HEK293 (cell line): ENCODE measurements around the gene LCMT1.

Experiments used
- CTCF ChIA-PET: fragments of 350-600 bp; formaldehyde crosslinking; extraction: SDS; loops from one replicate; lab custom pipeline; 2021; ENCODE audit warnings: antibody characterized with exemption; lab: Yijun Ruan, JAX
- POLR2A ChIA-PET: fragments of 300-600 bp; formaldehyde crosslinking; extraction: SDS; loops from one replicate; lab custom pipeline; 2020; ENCODE audit warnings: antibody characterized with exemption, inconsistent platforms; lab: Yijun Ruan, JAX
- H3K27ac ChIP-seq: fragments of 200-500 bp; sonication (Bioruptor generic); 2 replicates; pipeline ENCODE4 v1.5.1; 2014; ENCODE audit warnings: low read depth, low read length, control low read depth, inconsistent platforms; ENCODE audit errors: extremely low read depth
- H3K36me3 ChIP-seq, 2 experiments: fragments of 200-500 bp in 1 of 2; sonication (Bioruptor generic) in 1 of 2; 1 replicate in 1 of 2; 2 replicates in 1 of 2; pipeline ENCODE4 v1.5.1; 2014 to 2017; ENCODE audit warnings: inconsistent platforms in 2 of 2, low read length in 2 of 2; ENCODE audit not compliant: control insufficient read depth in 2 of 2, insufficient read depth in 1 of 2
- H3K4me1 ChIP-seq: fragments of 200-500 bp; sonication (Bioruptor generic); 2 replicates; pipeline ENCODE4 v1.5.1; 2014; ENCODE audit warnings: mild to moderate bottlenecking, low read length, inconsistent platforms; ENCODE audit not compliant: control insufficient read depth, insufficient read depth
- H3K4me3 ChIP-seq: 2 replicates; pipeline ENCODE4 v1.5.1; 2011; ENCODE audit warnings: low read depth, mild to moderate bottlenecking, control low read depth, low read length, moderate library complexity
- H3K9me3 ChIP-seq: fragments of 200-500 bp; sonication (Bioruptor generic); 2 replicates; pipeline ENCODE4 v1.5.1; 2014; ENCODE audit warnings: low read depth, low read length, inconsistent platforms; ENCODE audit not compliant: control insufficient read depth, insufficient read depth
- KLF16 ChIP-seq: fragments of 450-650 bp; formaldehyde crosslinking; IDR thresholded peaks from 2 replicates; pipeline ENCODE4 v1.5.1; 2017; ENCODE audit warnings: missing biosample characterization, missing genetic modification characterization
- KLF8 ChIP-seq: fragments of 450-650 bp; formaldehyde crosslinking; IDR thresholded peaks from 2 replicates; pipeline ENCODE4 v1.5.1; 2016; ENCODE audit warnings: missing biosample characterization, missing genetic modification characterization
- REPIN1 ChIP-seq: fragments of 450-650 bp; formaldehyde crosslinking; IDR thresholded peaks from 2 replicates; pipeline ENCODE4 v1.5.1; 2017; ENCODE audit warnings: missing biosample characterization, missing genetic modification characterization, low read depth
- SCRT2 ChIP-seq: fragments of 450-650 bp; formaldehyde crosslinking; IDR thresholded peaks from 2 replicates; pipeline ENCODE4 v1.5.1; 2016; ENCODE audit warnings: missing biosample characterization, missing genetic modification characterization
- ZBTB21 ChIP-seq: fragments of 450-650 bp; formaldehyde crosslinking; IDR thresholded peaks from 2 replicates; pipeline ENCODE4 v1.5.1; 2017; ENCODE audit warnings: missing biosample characterization, missing genetic modification characterization
- ZNF211 ChIP-seq: fragments of 450-650 bp; formaldehyde crosslinking; IDR thresholded peaks from 2 replicates; pipeline ENCODE4 v1.5.1; 2016; ENCODE audit warnings: low read depth, missing biosample characterization, missing genetic modification characterization
- ZNF280D ChIP-seq: fragments of 450-650 bp; formaldehyde crosslinking; IDR thresholded peaks from 2 replicates; pipeline ENCODE4 v1.5.1; 2016; ENCODE audit warnings: missing biosample characterization, missing genetic modification characterization
- ZNF416 ChIP-seq: fragments of 450-650 bp; formaldehyde crosslinking; IDR thresholded peaks from 2 replicates; pipeline ENCODE4 v1.5.1; 2016; ENCODE audit warnings: missing biosample characterization, missing genetic modification characterization
- ZNF473 ChIP-seq: fragments of 450-650 bp; formaldehyde crosslinking; IDR thresholded peaks from 2 replicates; pipeline ENCODE4 v1.5.1; 2017; ENCODE audit warnings: missing biosample characterization, missing genetic modification characterization
- ZNF510 ChIP-seq: fragments of 450-650 bp; formaldehyde crosslinking; IDR thresholded peaks from 2 replicates; pipeline ENCODE4 v1.5.1; 2018; ENCODE audit warnings: mild to moderate bottlenecking, missing genetic modification characterization, missing biosample characterization; ENCODE audit not compliant: insufficient replicate concordance
- ZNF521 ChIP-seq: fragments of 450-650 bp; formaldehyde crosslinking; IDR thresholded peaks from 2 replicates; pipeline ENCODE4 v1.5.1; 2017; ENCODE audit warnings: missing biosample characterization, mild to moderate bottlenecking, missing genetic modification characterization
- ZNF548 ChIP-seq: fragments of 450-650 bp; formaldehyde crosslinking; IDR thresholded peaks from 2 replicates; pipeline ENCODE4 v1.5.1; 2016; ENCODE audit warnings: missing biosample characterization, missing genetic modification characterization
- ZNF558 ChIP-seq: fragments of 450-650 bp; formaldehyde crosslinking; IDR thresholded peaks from 2 replicates; pipeline ENCODE4 v1.5.1; 2016; ENCODE audit warnings: missing biosample characterization, missing genetic modification characterization
- ZNF623 ChIP-seq: fragments of 450-650 bp; formaldehyde crosslinking; IDR thresholded peaks from 2 replicates; pipeline ENCODE4 v1.5.1; 2016; ENCODE audit warnings: missing biosample characterization, missing genetic modification characterization
- ZNF629 ChIP-seq: fragments of 450-650 bp; formaldehyde crosslinking; IDR thresholded peaks from 2 replicates; pipeline ENCODE4 v1.5.1; 2017; ENCODE audit warnings: missing biosample characterization, missing genetic modification characterization
- ZNF830 ChIP-seq: fragments of 450-650 bp; IDR thresholded peaks from 2 replicates; pipeline ENCODE4 v1.5.0; 2018; ENCODE audit warnings: missing biosample characterization, missing genetic modification characterization, low read depth, mild to moderate bottlenecking, moderate library complexity
- ZSCAN4 ChIP-seq: fragments of 450-650 bp; formaldehyde crosslinking; IDR thresholded peaks from 2 replicates; pipeline ENCODE4 v1.5.1; 2017; ENCODE audit warnings: missing biosample characterization, missing genetic modification characterization
- TF ChIP-seq, protein P1 (sequence below): fragments of 450-650 bp; formaldehyde crosslinking; IDR thresholded peaks from 2 replicates; pipeline ENCODE4 v1.5.1; 2016; ENCODE audit warnings: missing biosample characterization, missing genetic modification characterization
- TF ChIP-seq, protein P2 (sequence below): fragments of 450-650 bp; formaldehyde crosslinking; IDR thresholded peaks from 2 replicates; pipeline ENCODE4 v1.5.1; 2016; ENCODE audit warnings: missing biosample characterization, missing genetic modification characterization

The LCMT1 gene

DNA sequence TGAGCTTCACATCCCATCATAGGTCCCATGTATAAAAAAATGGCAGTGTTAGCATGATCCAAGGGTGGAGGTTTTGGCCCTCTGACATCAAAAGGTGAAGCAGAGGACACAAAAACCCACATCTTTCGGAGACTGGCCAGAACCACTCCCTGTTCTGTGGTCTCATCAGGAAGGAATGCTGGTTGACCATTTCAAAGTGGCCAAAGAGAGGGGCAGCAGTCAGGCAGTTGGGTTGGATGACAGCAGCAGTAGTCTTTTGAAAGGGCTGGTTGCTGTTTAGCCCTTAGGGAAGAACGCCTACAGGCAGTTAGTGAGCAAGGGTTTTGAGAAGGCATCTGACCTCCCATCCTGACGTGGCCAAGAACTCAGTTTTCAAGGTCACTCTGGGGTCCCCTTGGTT, 40.5 kb downstream of the LCMT1 start:
- Histone ChIP-seq H3K9me3 (no peaks in the 10 kb centered on the region), H3K4me1 (no peaks in the 10 kb centered on the region), H3K27ac (no peak overlapping the region), H3K36me3 (peaks cover 0 to 36% of the 10 kb centered on the region in 2 experiments; a peak in 2 of 3 replicates), H3K4me3 (no peak overlapping the region)
- no peak for TF ChIP-seq ZNF510
- no peak for TF ChIP-seq ZNF629
- TF ChIP-seq ZNF473 (tag by site-specific recombination): no peak
- TF ChIP-seq ZNF830 (tag by site-specific recombination): no peak
- TF ChIP-seq, protein P1, sequence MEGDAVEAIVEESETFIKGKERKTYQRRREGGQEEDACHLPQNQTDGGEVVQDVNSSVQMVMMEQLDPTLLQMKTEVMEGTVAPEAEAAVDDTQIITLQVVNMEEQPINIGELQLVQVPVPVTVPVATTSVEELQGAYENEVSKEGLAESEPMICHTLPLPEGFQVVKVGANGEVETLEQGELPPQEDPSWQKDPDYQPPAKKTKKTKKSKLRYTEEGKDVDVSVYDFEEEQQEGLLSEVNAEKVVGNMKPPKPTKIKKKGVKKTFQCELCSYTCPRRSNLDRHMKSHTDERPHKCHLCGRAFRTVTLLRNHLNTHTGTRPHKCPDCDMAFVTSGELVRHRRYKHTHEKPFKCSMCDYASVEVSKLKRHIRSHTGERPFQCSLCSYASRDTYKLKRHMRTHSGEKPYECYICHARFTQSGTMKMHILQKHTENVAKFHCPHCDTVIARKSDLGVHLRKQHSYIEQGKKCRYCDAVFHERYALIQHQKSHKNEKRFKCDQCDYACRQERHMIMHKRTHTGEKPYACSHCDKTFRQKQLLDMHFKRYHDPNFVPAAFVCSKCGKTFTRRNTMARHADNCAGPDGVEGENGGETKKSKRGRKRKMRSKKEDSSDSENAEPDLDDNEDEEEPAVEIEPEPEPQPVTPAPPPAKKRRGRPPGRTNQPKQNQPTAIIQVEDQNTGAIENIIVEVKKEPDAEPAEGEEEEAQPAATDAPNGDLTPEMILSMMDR: no peak
- no peak for TF ChIP-seq ZBTB21 (tag by site-specific recombination)
- TF ChIP-seq SCRT2 (tag by site-specific recombination): no peak
- TF ChIP-seq, protein P2, sequence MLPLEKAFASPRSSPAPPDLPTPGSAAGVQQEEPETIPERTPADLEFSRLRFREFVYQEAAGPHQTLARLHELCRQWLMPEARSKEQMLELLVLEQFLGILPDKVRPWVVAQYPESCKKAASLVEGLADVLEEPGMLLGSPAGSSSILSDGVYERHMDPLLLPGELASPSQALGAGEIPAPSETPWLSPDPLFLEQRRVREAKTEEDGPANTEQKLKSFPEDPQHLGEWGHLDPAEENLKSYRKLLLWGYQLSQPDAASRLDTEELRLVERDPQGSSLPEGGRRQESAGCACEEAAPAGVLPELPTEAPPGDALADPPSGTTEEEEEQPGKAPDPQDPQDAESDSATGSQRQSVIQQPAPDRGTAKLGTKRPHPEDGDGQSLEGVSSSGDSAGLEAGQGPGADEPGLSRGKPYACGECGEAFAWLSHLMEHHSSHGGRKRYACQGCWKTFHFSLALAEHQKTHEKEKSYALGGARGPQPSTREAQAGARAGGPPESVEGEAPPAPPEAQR: no peak
- TF ChIP-seq ZNF558 (tag by site-specific recombination): no peak
- no peak for TF ChIP-seq ZNF521 (tag by site-specific recombination)
- no peak for TF ChIP-seq ZNF416 (tag by site-specific recombination)
- TF ChIP-seq KLF8 (tag by site-specific recombination): no peak
- TF ChIP-seq KLF16 (tag by site-specific recombination): no peak
- TF ChIP-seq ZSCAN4 (tag by site-specific recombination): no peak
- no peak for TF ChIP-seq ZNF280D
- no peak for TF ChIP-seq REPIN1 (tag by site-specific recombination)
- TF ChIP-seq ZNF211: no peak
- no peak for TF ChIP-seq ZNF548
- TF ChIP-seq ZNF623 (tag by site-specific recombination): no peak
- ChIA-PET CTCF (interaction anchor here (0.6 to 2.2 kb wide), 2 partner anchors 74 to 124 kb away, joined by 3 to 6 read pairs; no protein-coding TSS in a partner anchor), POLR2A (interaction anchor here (1.3 to 1.6 kb wide), 2 partner anchors 12 to 102 kb away, joined by 4 read pairs; no protein-coding TSS in a partner anchor)
